Measurements from ENCODE around the gene CAMK1D.
"Not testable (repeated sequence)": the region's sequence is repeated elsewhere in the genome, so short reads cannot be mapped to it uniquely, and the experiment has no call there.

Gene CAMK1D

DNA sequence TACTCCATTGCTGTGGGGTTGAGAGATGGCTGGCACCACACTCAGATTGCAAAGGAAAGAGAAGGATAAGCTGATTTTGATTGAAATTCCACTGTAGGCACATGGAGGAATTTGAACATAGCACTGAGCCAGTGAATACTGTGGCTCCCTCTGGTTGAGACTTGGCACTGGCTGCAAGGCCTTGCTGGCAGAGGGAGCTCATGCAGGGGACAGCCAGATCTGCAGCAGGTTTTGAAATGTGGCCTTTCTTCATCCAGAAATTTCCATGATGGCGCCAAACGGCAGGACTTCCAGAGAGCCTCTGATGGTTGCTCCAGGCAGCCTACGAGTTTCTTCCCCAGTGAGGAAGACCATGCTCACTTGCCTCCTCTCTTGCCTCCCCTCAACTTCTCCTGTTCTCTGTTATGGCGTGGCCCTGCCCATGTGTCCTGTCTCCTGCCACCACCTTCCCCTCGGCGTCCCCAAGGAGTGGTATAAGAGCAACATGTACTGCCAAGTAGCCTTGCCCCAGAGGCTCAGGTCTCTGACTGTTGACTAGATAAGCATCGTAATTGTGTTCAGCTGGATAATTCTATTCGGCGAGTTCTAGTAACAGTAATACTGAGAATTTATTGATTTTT is 386.6 kb downstream of the CAMK1D start:
- H3K27ac ChIP-seq = no peak overlapping the region
- TF ChIP-seq, protein P1, sequence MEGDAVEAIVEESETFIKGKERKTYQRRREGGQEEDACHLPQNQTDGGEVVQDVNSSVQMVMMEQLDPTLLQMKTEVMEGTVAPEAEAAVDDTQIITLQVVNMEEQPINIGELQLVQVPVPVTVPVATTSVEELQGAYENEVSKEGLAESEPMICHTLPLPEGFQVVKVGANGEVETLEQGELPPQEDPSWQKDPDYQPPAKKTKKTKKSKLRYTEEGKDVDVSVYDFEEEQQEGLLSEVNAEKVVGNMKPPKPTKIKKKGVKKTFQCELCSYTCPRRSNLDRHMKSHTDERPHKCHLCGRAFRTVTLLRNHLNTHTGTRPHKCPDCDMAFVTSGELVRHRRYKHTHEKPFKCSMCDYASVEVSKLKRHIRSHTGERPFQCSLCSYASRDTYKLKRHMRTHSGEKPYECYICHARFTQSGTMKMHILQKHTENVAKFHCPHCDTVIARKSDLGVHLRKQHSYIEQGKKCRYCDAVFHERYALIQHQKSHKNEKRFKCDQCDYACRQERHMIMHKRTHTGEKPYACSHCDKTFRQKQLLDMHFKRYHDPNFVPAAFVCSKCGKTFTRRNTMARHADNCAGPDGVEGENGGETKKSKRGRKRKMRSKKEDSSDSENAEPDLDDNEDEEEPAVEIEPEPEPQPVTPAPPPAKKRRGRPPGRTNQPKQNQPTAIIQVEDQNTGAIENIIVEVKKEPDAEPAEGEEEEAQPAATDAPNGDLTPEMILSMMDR (IDR thresholded peaks at IDR 0.05; ENCODE audit: low read depth, low read length) = no peak
- no peak overlapping the region for H3K4me3 ChIP-seq (ENCODE audit: low read depth, low read length)
- no peaks in the 10 kb centered on the region for H3K9me3 ChIP-seq (ENCODE audit: severe bottlenecking)
- DNase-seq = no peak
- no peaks in the 10 kb centered on the region for H3K36me3 ChIP-seq
- no peaks in the 10 kb centered on the region for H3K27me3 ChIP-seq (ENCODE audit: insufficient read depth, low read depth, severe bottlenecking)

- no peaks in the 10 kb centered on the region for H3K36me3 ChIP-seq
- no peak overlapping the region for H3K27ac ChIP-seq
- TF ChIP-seq, protein P1 (IDR thresholded peaks at IDR 0.05; ENCODE audit: low read depth, low read length) = no peak
- H3K4me3 ChIP-seq (ENCODE audit: low read depth, low read length) = no peak overlapping the region
- no peaks in the 10 kb centered on the region for H3K9me3 ChIP-seq (ENCODE audit: severe bottlenecking)
- DNase-seq = no peak
- H3K27me3 ChIP-seq (ENCODE audit: insufficient read depth, low read depth, severe bottlenecking) = no peaks in the 10 kb centered on the region
These were observed 391.5 kb downstream of the CAMK1D start for GRCh38 chr10:12740813-12741212.

DNA sequence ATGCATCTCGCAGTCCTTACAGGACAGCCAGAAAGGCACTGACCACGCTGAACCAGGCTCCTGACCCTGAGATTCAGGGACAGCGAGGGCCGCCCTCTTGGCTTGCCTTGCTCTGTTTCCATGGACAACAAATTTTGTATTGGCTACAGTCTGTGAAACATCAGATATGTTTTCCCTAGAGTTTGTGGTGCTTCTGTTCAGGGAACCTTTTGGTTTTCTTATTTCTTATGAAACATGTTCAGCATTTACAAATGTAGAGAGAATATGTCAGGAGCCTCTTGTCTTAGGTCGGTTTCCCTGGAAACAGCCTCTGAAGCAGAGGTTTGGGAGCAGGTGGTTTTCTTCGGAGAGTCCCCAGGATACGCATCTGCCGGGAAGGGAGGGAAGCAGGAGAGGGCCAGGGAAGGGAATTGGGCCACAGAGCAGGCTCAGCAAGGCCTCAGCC is 392.0 kb downstream of the CAMK1D start:
- Histone ChIP-seq H3K27me3 (ENCODE audit: insufficient read depth, low read depth, severe bottlenecking) (no peaks in the 10 kb centered on the region), H3K36me3 (no peaks in the 10 kb centered on the region), H3K9me3 (ENCODE audit: severe bottlenecking) (no peaks in the 10 kb centered on the region), H3K4me3 (ENCODE audit: low read depth, low read length) (no peak overlapping the region), H3K27ac (no peak overlapping the region)
- TF ChIP-seq, protein P1 (IDR thresholded peaks at IDR 0.05; ENCODE audit: low read depth, low read length) = no peak
- no peak for DNase-seq

- H3K9me3 ChIP-seq (ENCODE audit: severe bottlenecking) = no peaks in the 10 kb centered on the region
- TF ChIP-seq, protein P1 (IDR thresholded peaks at IDR 0.05; ENCODE audit: low read depth, low read length) = no peak
These were observed 393.4 kb downstream of the CAMK1D start for GRCh38 chr10:12742771-12743170.

GRCh38 chr10:12743466-12743865 is 394.1 kb downstream of the CAMK1D start:
- H3K36me3 ChIP-seq; H3K4me3 ChIP-seq (ENCODE audit: low read depth, low read length); DNase-seq; H3K27me3 ChIP-seq (ENCODE audit: insufficient read depth, low read depth, severe bottlenecking); H3K27ac ChIP-seq; H3K9me3 ChIP-seq (ENCODE audit: severe bottlenecking): not testable (repeated sequence)

More at GRCh38 chr10:12742771-12743170, 393.4 kb downstream of the CAMK1D start:
- Histone ChIP-seq H3K27me3 (ENCODE audit: insufficient read depth, low read depth, severe bottlenecking) (no peaks in the 10 kb centered on the region), H3K36me3 (no peaks in the 10 kb centered on the region), H3K27ac (no peak overlapping the region), H3K4me3 (ENCODE audit: low read depth, low read length) (no peak overlapping the region)
- DNase-seq = no peak

DNA sequence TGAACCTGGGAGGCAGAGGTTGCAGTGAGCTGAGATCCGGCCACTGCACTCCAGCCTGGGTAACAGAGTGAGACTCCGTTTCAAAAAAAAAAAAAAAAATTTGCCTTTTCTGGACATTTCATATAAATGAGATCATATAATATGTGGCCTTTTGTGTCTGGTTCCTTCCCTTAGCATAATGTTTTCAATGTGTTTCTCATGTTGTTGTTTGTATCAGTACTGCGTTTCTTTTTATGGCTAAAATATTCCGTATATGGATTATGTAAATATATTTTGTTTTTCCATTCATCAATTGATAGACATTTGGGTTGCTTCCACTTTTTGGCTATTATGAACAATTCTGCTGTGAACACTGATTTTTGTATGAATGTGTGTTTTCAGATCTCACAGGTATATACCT is 394.6 kb downstream of the CAMK1D start:
- H3K4me3 ChIP-seq (ENCODE audit: low read depth, low read length) = no peak overlapping the region
- H3K27me3 ChIP-seq (ENCODE audit: insufficient read depth, low read depth, severe bottlenecking) = no peaks in the 10 kb centered on the region
- DNase-seq = no peak
- no peaks in the 10 kb centered on the region for H3K9me3 ChIP-seq (ENCODE audit: severe bottlenecking)
- no peaks in the 10 kb centered on the region for H3K36me3 ChIP-seq
- TF ChIP-seq, protein P1 (IDR thresholded peaks at IDR 0.05; ENCODE audit: low read depth, low read length) = no peak
- no peak overlapping the region for H3K27ac ChIP-seq

Measured in WERI-Rb-1 (cell line).